Measurements from ENCODE around the gene GHRH.

The GHRH gene, protein sequence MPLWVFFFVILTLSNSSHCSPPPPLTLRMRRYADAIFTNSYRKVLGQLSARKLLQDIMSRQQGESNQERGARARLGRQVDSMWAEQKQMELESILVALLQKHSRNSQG

DNA sequence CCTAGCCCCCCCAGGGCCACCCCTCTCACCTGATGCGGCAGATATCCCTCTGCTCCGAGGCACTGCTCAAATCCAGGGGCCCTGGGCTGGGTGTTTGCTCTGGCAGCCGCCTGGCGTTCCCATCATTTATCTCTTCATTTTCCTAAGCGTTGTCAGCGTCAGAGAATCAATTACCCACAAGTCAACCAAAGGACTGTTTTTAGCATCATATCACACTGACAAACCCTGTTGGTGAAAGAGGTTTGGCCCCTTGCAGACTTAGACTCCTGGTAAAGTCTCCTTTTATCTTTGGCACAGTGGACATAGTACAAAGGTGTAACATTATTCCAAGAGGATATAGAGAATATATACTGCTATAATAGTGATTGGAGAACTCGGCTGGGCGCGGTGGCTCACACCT is at the start of gene GHRH:
TSS of gene GHRH (minus strand) at position 101 of the 400 bp plus-strand sequence. CDS start 4,925 bp downstream, outside the sequence.
- no peak for DNase-seq

DNA sequence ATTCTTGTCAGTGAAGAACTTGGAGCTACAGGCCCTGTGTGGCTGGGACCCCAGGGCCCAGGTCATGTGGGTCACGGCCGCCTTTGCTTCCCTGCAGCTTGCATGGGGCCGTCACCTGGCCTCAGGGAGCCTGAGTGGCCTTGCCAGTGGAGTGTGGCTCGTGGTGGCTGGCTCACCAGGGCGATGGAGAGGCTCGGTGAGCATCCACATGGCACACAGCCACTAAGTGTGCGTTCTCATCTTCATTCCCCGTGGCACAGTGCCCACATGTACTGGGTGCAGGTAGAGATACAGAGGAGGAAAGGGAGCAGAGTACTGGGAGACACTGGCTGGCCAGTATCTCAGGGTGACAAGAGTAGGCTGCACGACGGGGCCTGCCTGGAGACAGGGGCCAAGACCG is 49.3 kb upstream of the GHRH start:
- no peak for DNase-seq

DNA sequence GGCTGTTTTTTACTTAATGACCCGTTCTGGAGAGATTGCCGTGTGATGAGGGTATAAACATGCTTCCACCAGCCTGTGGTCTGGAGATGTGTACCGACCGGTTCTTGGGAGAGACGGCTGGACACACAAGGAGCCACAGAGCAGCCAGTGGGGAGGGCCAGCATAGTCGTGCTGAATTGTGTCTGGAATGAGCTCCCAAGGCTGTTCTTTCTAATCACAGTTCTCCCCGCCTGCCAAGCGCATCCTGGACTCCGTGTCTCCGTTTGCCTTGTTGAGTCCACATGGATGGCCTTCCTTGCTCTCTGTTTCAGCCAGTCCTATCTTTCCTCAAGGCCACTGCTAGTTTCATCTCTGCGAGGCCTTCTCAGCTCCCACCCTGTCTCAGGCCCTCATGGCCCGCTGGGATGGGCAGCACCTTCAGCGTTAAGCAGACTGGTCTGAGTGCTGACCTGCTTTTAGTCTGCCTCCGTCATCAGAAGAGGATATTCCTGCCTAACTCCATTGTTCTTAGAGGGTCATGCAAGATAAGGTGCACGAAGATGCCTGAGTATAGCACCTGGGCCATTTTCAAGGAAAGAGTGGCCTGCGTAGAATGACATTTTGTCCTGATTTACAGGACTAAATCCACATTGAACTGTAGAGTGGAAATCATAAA is 48.4 kb upstream of the GHRH start:
- no peak for DNase-seq

DNA sequence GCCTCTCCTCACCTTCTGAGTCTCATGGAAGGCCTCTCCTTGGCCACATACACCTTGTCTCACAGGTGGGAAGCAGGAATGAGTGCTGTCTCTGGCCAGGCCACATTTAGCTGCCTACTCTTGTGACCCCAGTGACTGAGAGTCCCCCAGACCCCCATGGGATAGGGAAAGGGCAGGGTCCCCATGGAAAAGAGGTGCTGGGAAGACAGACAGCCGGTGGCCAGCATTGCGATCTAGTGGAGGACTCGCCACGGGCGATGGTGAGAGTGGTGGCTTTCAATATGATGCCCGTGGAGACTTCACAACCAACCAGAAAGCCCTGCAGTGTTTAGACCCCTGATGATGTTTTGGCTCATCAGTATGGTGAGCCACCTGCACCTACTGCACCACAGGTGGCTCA is 47.7 kb upstream of the GHRH start:
- DNase-seq, result no peak

DNA sequence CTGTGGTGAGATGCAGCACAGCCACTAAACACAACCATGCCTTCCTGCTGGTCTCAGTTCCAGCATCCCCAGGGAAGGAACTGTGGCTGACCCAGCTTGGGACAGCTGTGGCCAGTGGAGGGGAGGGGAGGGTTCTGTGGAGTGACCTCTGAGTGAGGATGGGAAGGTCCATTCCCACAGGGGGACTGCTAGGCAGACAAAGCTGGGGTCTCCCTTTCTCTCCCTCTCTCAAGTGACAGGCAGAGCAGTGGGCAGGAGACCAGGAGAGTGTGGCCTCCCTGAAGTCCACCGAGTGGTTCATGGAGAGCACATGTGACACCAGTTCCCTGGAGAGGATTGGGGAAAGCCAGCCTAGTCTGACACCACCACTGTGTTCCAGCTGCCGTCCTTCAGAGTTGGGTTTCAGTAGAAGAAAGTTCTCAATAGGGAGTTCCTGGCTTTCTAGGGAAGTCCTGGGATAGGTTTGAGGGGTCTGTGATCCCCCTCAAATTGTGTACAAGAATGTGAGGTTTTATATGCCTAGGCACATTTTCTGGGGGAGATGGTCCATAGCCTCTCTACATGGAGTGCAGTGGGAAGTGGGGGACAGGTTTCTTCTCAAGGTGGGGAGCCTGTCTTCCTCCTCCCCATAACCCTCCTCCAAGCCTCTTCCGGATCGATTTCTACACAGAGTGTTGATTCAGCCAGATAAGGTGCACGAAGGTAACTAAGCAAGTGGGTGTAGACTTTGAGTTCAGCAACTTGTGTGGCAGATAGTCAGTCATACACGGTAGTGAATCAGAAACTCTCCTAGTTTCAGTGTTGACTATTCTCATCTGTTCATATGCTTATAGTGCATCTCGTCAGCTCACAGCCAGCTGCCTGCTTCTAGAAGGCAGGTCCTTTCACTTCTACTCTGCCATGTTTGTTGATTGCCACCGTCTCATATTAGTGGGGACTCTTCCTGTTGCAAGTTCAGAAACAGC is 46.8 kb upstream of the GHRH start:
- DNase-seq, result no peak

DNA sequence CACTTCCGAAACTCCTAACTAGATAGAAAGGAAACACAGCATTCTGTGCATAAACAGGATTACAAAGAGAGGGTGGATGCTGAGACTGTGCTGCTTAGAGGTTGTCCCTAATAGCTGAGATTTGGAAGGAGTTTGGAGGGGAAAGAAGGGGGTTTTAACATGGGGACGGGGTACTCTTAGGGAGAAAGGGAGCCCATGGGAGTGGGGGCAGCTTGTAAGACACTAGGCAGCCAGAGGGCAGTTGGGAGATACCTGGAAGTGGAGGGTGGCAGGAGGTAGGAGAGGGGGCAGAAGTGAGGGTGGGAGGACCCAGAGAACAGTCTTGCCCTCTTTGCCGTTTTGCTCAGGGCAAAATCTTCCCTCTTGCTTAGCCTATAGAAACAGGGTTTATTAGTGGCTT is 44.2 kb upstream of the GHRH start:
- DNase-seq, result no peak

DNA sequence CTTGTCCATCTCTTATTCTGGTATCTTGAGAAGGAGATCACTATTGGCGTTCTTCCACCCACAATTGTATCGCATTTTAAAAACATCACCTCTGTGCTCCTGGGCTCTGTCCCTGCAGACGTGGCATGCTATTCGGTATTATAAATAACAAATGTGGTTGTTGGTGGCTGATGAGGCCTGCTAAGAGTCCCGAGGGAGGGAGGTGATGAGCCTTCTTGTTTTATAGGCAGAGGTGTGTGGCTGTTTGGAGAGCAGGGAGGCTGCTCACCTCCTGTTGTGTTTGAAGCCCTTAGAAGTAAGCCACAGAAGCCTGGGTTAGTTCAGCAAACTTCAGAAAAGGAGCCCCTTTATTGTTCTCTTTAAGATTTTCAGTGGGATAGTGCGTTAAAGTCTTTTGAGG is 43.5 kb upstream of the GHRH start:
- no peak for DNase-seq

DNA sequence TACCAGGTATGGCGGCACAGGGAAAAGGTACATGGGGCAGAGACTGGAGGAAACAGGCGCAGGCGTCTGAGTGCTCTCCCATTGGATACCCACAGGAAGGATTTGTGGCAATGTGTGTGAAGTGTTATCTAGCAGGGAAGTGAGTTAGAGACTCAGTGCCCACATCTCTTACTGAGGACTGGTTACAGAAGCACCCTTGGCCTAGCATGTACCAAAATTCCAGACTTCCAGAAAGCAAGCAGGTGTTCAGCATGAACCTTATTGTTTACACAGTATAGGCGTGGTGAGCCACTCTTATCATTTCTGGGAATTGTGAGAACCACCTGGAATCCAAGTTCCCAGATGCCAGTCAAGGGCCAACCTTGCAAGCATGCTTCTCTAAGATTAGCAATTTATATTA is 42.0 kb upstream of the GHRH start:
- no peak for DNase-seq

DNA sequence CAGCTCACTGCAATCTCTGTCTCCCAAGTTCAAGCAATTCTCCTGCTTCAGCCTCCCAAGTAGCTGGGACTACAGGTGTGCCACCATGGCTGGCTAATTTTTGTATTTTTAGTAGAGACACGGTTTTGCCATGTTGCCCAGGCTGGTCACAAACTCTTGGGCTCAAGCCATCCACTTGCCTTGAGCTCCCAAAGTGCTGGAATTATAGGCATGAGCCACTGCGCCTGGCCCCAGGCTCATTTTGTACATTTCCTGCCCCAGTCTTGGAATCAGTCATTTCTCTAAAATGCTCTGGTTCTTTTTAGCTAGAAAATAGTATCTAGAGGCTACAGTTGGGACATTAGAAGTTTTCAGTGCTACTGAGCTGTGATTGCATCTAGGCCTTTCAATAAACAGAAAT is 41.4 kb upstream of the GHRH start:
- no peak for DNase-seq

DNA sequence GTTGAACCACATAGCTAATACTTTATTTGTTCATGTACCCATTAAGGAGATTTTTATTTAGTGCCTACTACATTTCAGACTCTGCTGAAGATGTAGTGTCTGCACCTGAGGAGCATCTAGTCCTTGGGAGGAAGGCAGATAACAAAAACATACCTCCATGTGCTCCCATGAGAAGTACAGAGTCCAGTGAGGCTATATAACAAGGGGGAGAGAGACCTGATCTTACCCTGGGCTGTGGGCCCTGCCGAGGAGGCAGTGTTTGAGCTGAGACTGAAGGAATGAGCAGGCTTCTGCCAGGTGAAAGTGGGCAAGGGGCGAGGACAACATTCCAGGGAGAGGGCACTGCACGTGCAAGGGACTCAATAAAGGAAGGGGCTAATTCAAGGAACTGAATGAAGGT is 39.9 kb upstream of the GHRH start:
- DNase-seq, result no peak

DNA sequence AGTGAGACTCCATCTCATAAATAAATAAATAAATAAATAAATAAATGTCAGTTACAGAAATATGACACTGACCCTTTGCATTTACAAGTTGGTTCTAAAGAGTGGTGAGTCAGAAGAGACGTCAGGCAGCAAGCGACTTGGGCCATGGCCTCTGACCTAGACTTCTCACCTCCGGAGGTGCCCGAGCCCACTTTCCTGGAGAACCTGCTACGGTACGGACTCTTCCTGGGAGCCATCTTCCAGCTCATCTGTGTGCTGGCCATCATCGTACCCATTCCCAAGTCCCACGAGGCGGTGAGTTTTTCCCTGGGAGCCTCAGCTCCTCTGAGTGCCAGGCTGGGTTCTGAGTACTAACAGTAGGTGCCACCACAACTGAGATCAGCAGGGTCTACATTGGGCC is 39.5 kb upstream of the GHRH start:
- no peak for DNase-seq

DNA sequence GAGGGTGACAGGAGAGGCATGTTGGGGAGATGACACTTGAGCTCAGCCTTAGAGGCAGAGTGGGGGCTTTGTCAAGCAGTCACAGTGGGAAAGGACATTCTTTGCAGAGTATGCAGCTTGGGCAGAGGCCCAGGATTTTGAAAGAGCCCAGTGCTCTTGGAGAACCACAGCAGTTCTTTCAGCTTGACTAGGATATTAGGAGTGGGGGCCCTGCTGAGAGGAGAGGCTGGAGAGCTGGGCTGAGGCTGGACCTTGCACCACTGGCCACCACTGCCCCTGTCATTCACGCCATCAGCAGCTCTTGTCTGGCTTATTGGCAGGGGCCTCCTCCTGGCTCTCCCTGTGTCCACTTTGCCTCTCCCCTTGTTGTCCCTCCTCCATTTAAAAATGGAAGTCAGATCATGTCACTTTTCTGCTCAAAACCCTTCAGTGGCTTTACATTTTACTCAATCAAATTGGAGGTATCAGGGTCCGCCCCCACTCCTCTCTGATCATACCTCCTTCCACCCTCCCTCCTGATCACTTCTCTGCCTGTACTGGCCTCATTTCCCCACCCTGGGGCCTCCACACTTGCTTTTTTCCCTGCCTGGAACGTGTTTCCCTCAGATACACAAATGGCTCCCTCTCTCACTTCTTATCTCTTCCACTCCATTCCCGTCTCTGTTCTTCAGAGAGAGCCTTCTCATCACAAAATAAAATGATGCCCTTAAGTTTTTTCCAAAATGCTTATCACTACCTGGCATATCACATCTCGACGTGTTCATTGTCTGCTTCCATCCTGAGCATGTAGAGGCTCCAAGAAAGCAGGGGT is 38.3 kb upstream of the GHRH start:
- no peak for DNase-seq

DNA sequence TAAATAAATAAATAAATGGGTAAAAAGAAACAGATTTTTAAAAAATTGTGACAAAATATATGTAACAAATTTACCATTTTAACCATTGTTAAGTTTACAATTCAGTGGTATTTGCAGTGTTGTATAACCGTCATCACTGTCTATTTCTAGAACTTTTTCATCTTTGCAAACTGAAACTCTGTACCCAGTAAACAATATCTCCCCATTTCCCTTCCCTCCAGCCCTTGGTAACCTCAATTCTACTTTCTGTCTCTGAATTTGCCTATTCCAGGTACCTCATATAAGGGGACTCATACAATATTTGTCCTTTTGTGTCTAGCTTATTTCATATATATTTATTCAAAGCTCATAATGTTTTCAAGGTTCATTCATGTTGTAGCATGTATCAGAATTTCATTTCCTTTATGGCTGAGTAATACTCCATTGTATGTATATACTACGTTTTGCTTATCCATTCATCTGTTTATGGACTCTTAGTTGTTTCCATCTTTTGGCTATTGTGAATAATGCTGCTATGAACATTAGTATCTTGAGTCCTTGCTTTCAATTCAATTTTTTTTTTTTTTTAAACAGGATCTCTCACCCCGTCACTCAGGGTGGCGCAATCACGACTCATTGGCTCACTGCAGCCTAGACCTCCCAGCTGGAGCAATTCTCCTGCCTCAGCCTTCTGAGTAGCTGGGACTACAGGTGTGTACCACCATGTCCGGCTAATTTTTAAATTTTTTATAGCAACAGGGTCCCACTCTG is 36.8 kb upstream of the GHRH start:
- no peak for DNase-seq

DNA sequence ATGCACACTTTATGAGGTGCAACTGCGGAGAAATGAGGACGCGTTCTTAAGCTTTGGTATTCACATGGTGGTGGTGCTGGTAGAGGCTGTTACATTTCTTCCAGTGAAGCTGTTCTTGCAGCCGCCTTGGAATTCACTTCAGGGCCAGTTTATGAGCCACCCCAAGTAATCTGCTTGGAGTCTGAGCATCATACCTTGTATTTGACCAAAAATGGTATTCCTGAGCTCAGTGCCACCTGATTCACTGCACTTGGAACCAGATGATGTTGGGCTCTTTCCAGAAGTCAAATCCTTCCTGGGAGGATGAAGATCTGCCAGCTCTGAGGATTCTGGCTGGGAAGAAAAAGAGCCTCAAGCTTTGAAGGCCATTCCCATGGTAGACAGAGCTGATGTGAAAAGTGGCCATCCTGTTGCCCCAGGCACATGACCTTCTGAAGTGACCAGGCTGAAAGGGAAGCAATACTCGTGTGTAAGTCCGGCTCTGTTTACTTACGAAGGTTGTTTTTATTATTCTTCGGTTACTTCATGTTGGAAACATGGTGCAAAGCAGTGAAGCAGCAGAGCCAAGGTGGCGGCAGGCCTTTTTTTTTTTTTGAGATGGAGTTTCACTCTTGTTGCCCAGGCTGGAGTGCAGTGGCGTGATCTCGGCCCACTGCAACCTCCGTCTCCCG is 35.6 kb upstream of the GHRH start:
- no peak for DNase-seq

DNA sequence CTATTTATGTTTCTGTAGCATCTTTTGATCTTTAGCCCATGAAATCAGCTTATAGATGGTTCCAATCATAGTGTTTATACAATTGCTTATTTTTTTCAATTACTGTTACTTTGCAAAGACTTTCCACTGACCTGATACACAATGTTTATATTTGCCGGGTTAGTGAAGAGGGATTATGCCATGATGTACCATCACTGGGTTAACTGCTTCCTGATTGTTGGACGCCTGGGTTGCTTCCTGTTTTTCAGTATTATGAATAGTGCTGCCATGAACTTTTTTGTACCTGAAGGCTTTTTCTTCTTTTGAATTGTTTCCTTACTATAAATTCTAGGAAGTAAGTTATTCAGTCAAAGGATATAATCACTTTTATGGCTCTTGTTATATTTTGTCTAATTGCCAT is 34.8 kb upstream of the GHRH start:
- no peak for DNase-seq

DNA sequence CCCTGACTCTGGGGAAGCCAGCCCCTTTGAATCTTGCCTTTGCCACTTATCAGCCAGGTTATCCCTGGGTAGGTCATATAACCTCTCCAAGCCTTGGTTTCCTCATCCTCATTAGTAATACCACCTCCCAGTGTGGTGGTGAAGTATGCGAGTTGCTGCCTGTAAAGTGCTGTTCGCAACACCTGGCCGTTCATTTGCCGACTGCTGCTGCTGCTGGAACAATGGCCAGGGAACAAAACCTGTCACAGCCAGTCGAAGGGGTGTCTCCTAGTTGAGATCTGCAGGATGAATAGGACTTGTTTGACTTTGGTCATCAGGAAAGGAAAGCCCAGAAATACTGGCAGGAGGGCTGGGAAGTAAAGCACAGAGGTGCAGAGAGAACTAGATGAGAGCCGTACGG is 34.0 kb upstream of the GHRH start:
- DNase-seq, result peak; percentile 63

DNA sequence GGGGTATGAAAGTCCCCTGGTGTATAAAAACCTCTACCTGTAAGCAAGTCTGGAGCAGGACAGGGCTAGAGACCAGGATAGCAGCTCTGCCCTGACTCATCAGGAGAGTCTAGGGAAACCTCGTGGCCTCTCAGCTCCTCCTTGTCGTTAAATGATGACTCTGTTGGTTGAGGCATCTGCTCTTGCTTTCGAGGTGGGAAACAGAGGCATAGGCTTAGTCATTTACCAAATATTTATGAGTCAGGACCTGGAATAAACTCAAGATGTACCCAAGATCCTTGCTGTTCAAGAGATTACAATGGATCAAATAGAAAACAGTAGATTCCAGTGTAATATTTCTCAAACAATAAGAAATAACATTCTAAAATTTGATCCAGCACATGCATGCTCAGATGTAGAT is 33.4 kb upstream of the GHRH start:
- DNase-seq, result no peak

DNA sequence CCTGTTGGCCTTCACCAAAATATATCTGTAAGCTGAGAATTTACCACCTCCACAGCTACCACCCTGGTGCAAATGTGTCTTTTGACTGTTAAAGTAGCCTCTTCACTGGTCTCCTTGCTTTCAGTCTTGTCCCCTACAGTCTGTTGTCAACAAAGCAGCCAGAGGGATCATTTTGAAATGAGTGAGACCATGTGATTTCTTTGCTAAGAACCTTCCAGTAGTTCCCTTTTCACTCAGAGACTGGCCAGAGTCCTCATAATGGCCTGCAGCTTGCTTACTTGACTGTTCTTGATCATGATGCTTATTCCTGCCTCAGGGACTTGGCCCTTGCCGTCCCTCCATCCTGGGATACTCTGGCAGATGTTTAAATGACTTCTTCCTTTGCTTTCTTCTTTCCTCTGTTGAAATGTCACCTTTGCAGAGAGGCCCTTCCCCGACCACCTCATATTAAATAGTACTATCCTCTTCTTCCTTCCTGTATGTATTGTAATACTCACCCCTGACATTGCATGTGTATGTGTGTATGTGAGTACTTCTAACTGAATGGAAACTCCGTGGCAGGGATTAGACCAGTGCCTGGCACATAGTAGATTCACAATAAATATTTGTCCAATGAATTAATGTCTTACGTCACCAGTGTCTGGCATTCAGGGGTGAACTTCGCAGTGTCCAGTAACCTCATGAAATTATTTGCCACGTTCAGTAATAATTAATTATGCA is 32.8 kb upstream of the GHRH start:
- no peak for DNase-seq

DNA sequence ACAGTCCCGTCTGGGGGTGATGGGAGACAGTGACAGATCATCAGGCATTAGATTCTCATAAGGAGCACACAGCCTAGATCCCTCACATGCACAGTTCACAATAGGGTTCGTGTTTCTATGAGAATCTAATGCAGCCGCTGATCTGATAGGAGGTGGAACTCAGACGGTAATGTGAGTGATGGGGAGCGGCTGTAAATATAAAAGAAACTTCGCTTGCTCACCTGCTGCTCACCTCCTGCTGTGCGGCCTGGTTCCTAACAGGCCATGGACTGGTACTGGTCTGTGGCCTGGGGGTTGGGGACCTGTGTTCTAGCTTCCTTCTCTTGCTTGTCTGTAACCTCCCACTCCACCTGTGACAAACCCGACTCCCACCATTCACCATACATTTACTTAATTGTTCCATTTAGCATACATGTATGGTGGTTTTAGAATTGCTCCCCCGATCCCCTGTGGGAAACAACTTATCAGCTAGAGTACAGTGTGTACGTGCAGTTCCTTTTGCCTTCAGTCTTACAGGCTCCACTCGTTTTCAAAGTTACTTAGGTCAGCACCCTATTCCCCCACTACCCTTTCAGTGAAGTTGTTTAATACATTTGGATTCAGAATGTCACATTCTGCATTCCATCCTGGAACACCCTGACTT is 31.8 kb upstream of the GHRH start:
- no peak for DNase-seq

DNA sequence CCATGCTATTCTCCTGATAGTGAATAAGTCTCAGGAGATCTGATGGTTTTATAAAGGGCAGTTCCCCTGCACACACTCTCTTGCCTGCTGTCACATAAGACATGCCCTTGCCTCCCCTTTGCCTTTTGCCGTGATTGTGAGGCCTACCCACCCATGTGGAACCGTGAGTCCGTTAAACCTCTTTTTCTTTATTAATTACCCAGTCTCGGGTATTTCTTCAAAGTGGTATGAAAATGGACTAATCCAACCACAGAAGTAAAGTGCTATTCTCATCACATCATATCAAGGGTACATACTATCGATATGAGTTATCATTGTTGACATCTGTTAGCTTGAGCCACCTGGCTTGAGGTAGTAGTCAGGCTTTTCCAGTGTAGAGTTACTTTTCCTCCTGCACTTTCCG is 30.1 kb upstream of the GHRH start:
- DNase-seq, result no peak
